Ishikawa (cell line): Measurements from ENCODE around the gene PRICKLE2.

Source experiments
- CEBPB ChIP-seq: IDR thresholded peaks from 2 replicates; pipeline ENCODE4 v1.6.1; 2012
- CREB1 ChIP-seq: IDR thresholded peaks from 2 replicates; pipeline ENCODE4 v1.6.1; 2012; ENCODE audit warnings: low read depth
- EGR1 ChIP-seq: IDR thresholded peaks from 2 replicates; pipeline ENCODE4 v1.6.1; 2012
- EP300 ChIP-seq: IDR thresholded peaks from 2 replicates; pipeline ENCODE4 v1.6.1; 2012; ENCODE audit warnings: borderline replicate concordance
- FOXM1 ChIP-seq: IDR thresholded peaks from 2 replicates; pipeline ENCODE4 v1.6.1; 2012; ENCODE audit warnings: low read depth, borderline replicate concordance
- RAD21 ChIP-seq: IDR thresholded peaks from 2 replicates; pipeline ENCODE4 v1.6.1; 2012; ENCODE audit warnings: low read depth
- TAF1 ChIP-seq: IDR thresholded peaks from 2 replicates; pipeline ENCODE4 v1.6.1; 2012; ENCODE audit warnings: low read depth, mild to moderate bottlenecking
- YY1 ChIP-seq: IDR thresholded peaks from 2 replicates; pipeline ENCODE4 v1.6.1; 2012; ENCODE audit warnings: low read depth
- TF ChIP-seq, protein P1 (sequence below): IDR thresholded peaks from 2 replicates; pipeline ENCODE4 v1.6.1; 2012
- TF ChIP-seq, protein P2 (sequence below): IDR thresholded peaks from 2 replicates; pipeline ENCODE4 v1.6.1; 2012
- TF ChIP-seq, protein P3 (sequence below): IDR thresholded peaks from 2 replicates; pipeline ENCODE4 v1.6.1; 2012; ENCODE audit warnings: low read depth, mild to moderate bottlenecking

DNA sequence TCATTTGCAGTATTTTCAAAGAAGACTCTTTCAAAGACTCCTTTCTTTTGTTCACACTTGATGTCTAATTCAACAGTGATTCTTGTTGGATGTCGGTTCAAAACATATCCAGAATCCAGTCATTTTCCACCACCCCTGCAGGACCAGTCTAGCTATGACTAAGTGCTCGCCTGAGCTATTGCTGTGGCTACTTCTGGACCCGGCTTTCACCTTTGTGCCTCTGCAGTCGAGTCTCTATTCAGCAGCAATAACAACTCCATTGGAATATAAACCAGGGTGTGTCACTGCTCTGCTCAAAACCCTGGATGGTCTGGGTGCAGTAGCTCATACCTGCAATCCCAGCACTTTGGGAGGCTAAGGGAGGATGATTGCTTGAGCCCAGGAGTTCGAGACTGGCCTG lies 55.0 kb downstream of the PRICKLE2 start:
- TF ChIP-seq YY1 = no peak
- TF ChIP-seq, protein P1, sequence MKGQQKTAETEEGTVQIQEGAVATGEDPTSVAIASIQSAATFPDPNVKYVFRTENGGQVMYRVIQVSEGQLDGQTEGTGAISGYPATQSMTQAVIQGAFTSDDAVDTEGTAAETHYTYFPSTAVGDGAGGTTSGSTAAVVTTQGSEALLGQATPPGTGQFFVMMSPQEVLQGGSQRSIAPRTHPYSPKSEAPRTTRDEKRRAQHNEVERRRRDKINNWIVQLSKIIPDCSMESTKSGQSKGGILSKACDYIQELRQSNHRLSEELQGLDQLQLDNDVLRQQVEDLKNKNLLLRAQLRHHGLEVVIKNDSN = no peak
- no peak for TF ChIP-seq EGR1
- TF ChIP-seq CREB1 = no peak
- TF ChIP-seq CEBPB = no peak
- no peak for TF ChIP-seq TAF1
- TF ChIP-seq, protein P2, sequence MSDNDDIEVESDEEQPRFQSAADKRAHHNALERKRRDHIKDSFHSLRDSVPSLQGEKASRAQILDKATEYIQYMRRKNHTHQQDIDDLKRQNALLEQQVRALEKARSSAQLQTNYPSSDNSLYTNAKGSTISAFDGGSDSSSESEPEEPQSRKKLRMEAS = no peak
- TF ChIP-seq EP300 = no peak
- TF ChIP-seq, protein P3, sequence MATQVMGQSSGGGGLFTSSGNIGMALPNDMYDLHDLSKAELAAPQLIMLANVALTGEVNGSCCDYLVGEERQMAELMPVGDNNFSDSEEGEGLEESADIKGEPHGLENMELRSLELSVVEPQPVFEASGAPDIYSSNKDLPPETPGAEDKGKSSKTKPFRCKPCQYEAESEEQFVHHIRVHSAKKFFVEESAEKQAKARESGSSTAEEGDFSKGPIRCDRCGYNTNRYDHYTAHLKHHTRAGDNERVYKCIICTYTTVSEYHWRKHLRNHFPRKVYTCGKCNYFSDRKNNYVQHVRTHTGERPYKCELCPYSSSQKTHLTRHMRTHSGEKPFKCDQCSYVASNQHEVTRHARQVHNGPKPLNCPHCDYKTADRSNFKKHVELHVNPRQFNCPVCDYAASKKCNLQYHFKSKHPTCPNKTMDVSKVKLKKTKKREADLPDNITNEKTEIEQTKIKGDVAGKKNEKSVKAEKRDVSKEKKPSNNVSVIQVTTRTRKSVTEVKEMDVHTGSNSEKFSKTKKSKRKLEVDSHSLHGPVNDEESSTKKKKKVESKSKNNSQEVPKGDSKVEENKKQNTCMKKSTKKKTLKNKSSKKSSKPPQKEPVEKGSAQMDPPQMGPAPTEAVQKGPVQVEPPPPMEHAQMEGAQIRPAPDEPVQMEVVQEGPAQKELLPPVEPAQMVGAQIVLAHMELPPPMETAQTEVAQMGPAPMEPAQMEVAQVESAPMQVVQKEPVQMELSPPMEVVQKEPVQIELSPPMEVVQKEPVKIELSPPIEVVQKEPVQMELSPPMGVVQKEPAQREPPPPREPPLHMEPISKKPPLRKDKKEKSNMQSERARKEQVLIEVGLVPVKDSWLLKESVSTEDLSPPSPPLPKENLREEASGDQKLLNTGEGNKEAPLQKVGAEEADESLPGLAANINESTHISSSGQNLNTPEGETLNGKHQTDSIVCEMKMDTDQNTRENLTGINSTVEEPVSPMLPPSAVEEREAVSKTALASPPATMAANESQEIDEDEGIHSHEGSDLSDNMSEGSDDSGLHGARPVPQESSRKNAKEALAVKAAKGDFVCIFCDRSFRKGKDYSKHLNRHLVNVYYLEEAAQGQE = no peak
- no peak for TF ChIP-seq FOXM1
- no peak for TF ChIP-seq RAD21
